ENCODE data around the gene TSC22D2.

The TSC22D2 gene

GRCh38 chr3:150439657-150440056, 31.6 kb downstream of the TSC22D2 start:
- Histone ChIP-seq H3K36me3 (replicated peaks; ENCODE audit: insufficient read depth, low read length) (no peaks in the 10 kb centered on the region), H3K4me2 (ENCODE audit: low read depth, low read length) (no peak overlapping the region), H3K79me2 (ENCODE audit: low read length) (peaks cover 42% of the 10 kb centered on the region), H2AFZ (ENCODE audit: low read length) (no peak overlapping the region), H3K27me3 (replicated peaks; ENCODE audit: insufficient read depth, low read length) (no peaks in the 10 kb centered on the region), H3F3A (ENCODE audit: insufficient read depth, low read length) (no peaks in the 10 kb centered on the region), H3K9ac (ENCODE audit: low read length) (no peak overlapping the region), H3K4me1 (ENCODE audit: low read length) (no peaks in the 10 kb centered on the region), H4K20me1 (ENCODE audit: insufficient read depth, low read length) (no peaks in the 10 kb centered on the region; the same call in 1 of the 2 replicates), H3K9me2 (replicated peaks; ENCODE audit: insufficient read depth, low read length) (no peaks in the 10 kb centered on the region), H3K9me3 (replicated peaks; ENCODE audit: insufficient read depth, low read length) (no peaks in the 10 kb centered on the region), H3K27ac (ENCODE audit: low read length) (no peak overlapping the region), H3K4me3 (ENCODE audit: low read length) (no peak overlapping the region)
- DNase-seq, result no peak
- TF ChIP-seq, protein P1, sequence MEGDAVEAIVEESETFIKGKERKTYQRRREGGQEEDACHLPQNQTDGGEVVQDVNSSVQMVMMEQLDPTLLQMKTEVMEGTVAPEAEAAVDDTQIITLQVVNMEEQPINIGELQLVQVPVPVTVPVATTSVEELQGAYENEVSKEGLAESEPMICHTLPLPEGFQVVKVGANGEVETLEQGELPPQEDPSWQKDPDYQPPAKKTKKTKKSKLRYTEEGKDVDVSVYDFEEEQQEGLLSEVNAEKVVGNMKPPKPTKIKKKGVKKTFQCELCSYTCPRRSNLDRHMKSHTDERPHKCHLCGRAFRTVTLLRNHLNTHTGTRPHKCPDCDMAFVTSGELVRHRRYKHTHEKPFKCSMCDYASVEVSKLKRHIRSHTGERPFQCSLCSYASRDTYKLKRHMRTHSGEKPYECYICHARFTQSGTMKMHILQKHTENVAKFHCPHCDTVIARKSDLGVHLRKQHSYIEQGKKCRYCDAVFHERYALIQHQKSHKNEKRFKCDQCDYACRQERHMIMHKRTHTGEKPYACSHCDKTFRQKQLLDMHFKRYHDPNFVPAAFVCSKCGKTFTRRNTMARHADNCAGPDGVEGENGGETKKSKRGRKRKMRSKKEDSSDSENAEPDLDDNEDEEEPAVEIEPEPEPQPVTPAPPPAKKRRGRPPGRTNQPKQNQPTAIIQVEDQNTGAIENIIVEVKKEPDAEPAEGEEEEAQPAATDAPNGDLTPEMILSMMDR (IDR thresholded peaks at IDR 0.05; ENCODE audit: low read length), result no peak
- TF ChIP-seq EZH2 (optimal IDR thresholded peaks at IDR 0.05; ENCODE audit: low read depth, low read length) (no peak), EZH2phosphoT487 (IDR thresholded peaks at IDR 0.05; ENCODE audit: low read length) (no peak)

DNA sequence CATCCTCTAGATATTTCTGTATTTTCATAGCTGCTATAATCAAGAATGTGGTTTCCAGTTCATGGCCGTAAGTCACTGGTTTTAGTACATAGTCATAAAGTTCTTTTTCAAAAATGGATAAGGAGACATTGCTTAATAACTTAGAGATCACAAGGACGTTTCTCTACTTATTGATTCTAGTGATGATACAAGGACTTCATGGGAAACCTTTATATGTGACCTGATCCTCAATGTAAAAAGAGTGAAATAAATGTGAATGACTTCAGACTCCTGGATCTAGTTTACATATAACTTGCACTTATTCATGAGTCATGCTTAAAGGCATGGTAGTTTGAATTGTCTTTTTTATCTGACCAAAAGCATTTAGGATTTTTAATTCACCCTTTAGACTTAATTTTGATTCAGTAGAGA, 35.2 kb downstream of the TSC22D2 start:
- H4K20me1 ChIP-seq (ENCODE audit: insufficient read depth, low read length), result no peaks in the 10 kb centered on the region; the same call in 1 of the 2 replicates
- H3K9me2 ChIP-seq (replicated peaks; ENCODE audit: insufficient read depth, low read length), result no peaks in the 10 kb centered on the region
- peaks cover 37% of the 10 kb centered on the region for H3K79me2 ChIP-seq (ENCODE audit: low read length)
- H3K9ac ChIP-seq (ENCODE audit: low read length), result no peak overlapping the region
- H2AFZ ChIP-seq (ENCODE audit: low read length), result no peak overlapping the region
- no peak for DNase-seq
- H3K27ac ChIP-seq (ENCODE audit: low read length), result no peak overlapping the region
- H3K9me3 ChIP-seq (replicated peaks; ENCODE audit: insufficient read depth, low read length), result no peaks in the 10 kb centered on the region
- no peaks in the 10 kb centered on the region for H3K36me3 ChIP-seq (replicated peaks; ENCODE audit: insufficient read depth, low read length)
- H3K4me1 ChIP-seq (ENCODE audit: low read length), result no peaks in the 10 kb centered on the region
- no peak overlapping the region for H3K4me2 ChIP-seq (ENCODE audit: low read depth, low read length)
- H3K4me3 ChIP-seq (ENCODE audit: low read length), result no peak overlapping the region
- no peaks in the 10 kb centered on the region for H3F3A ChIP-seq (ENCODE audit: insufficient read depth, low read length)
- TF ChIP-seq, protein P1 (IDR thresholded peaks at IDR 0.05; ENCODE audit: low read length), result no peak
- TF ChIP-seq EZH2phosphoT487 (IDR thresholded peaks at IDR 0.05; ENCODE audit: low read length), result no peak
- no peak for TF ChIP-seq EZH2 (optimal IDR thresholded peaks at IDR 0.05; ENCODE audit: low read depth, low read length)
- H3K27me3 ChIP-seq (replicated peaks; ENCODE audit: insufficient read depth, low read length), result no peaks in the 10 kb centered on the region

DNA sequence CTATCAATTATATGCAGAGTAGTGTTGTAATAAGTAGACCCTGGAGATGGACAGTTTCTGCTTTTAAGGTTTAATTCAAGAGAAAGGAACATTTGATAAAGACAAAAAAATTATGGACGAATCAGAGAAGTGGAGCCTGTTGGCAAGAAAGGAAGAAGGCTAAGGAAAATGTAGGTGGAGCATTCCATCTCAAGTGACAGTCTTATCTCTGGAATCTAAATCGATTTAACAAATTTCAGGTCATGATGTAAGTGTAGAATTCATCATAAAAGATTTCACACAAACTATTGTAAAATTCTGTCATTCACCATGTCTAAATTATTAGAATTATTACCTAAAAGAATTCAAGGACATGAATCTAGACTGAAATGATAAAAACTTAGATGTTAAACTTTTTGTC, 36.3 kb downstream of the TSC22D2 start:
- Histone ChIP-seq H3K9me3 (replicated peaks; ENCODE audit: insufficient read depth, low read length) (no peaks in the 10 kb centered on the region), H3K4me2 (ENCODE audit: low read depth, low read length) (no peak overlapping the region), H3K27ac (ENCODE audit: low read length) (no peak overlapping the region), H3K9ac (ENCODE audit: low read length) (no peak overlapping the region), H3K27me3 (replicated peaks; ENCODE audit: insufficient read depth, low read length) (no peaks in the 10 kb centered on the region), H3K4me1 (ENCODE audit: low read length) (no peaks in the 10 kb centered on the region), H3K9me2 (replicated peaks; ENCODE audit: insufficient read depth, low read length) (no peaks in the 10 kb centered on the region), H3K4me3 (ENCODE audit: low read length) (no peak overlapping the region), H4K20me1 (ENCODE audit: insufficient read depth, low read length) (no peaks in the 10 kb centered on the region; the same call in 1 of the 2 replicates), H3K36me3 (replicated peaks; ENCODE audit: insufficient read depth, low read length) (no peaks in the 10 kb centered on the region), H3K79me2 (ENCODE audit: low read length) (peaks cover 37% of the 10 kb centered on the region), H2AFZ (ENCODE audit: low read length) (no peak overlapping the region), H3F3A (ENCODE audit: insufficient read depth, low read length) (no peaks in the 10 kb centered on the region)
- TF ChIP-seq, protein P1 (IDR thresholded peaks at IDR 0.05; ENCODE audit: low read length), result no peak
- TF ChIP-seq EZH2phosphoT487 (IDR thresholded peaks at IDR 0.05; ENCODE audit: low read length) (no peak), EZH2 (optimal IDR thresholded peaks at IDR 0.05; ENCODE audit: low read depth, low read length) (no peak)
- DNase-seq, result no peak

All from MM.1S (cell line).